Activated naive CD4-positive, alpha-beta T cell treated with anti-CD3 and anti-CD28 coated beads for 36 hours (primary cell): ENCODE data around the gene PEX10. TPM values are rescaled to one million over a fixed set of nuclear protein-coding genes. Genes with fewer than 3 reads are reported as not detected.

Experiments
- CTCF ChIA-PET: fragments of 350-600 bp; sonication (Branson Sonifier 250); formaldehyde crosslinking; loops from one replicate; lab custom pipeline; 2021; ENCODE audit warnings: antibody characterized with exemption; lab: Charles Lee
- DNase-seq: peaks from one replicate; pipeline ENCODE4 v3.0.0-alpha.2; 2020
- H3K27ac Mint-ChIP-seq: one replicate; pipeline ENCODE4 v1.8.0; 2021; ENCODE audit warnings: mild to moderate bottlenecking, mixed read lengths
- H3K27me3 Mint-ChIP-seq: one replicate; pipeline ENCODE4 v1.8.0; 2021; ENCODE audit warnings: low read depth, mixed read lengths
- H3K36me3 Mint-ChIP-seq: one replicate; pipeline ENCODE4 v1.8.0; 2021; ENCODE audit warnings: low read depth, mixed read lengths
- H3K4me1 Mint-ChIP-seq: one replicate; pipeline ENCODE4 v1.8.0; 2021; ENCODE audit warnings: low read depth, mixed read lengths
- H3K4me3 Mint-ChIP-seq: one replicate; pipeline ENCODE4 v1.8.0; 2021; ENCODE audit warnings: mild to moderate bottlenecking, moderate library complexity, mixed read lengths
- H3K9me3 Mint-ChIP-seq: one replicate; pipeline ENCODE4 v1.8.0; 2021; ENCODE audit warnings: mixed read lengths
- intact Hi-C: fragments of 100-400 bp; cut with micrococcal nuclease; formaldehyde crosslinking; loops from one replicate; pipeline ENCODE4 v1.15.1; 2023
- total RNA-seq, 2 experiments: library from RNA; stranded (reverse); gene quantifications; one replicate each; pipeline ENCODE4 v1.2.3, GENCODE V29; 2021

The PEX10 gene
- total RNA-seq, 2 experiments from 2014 or later = 8.6 to 9.1 TPM

DNA sequence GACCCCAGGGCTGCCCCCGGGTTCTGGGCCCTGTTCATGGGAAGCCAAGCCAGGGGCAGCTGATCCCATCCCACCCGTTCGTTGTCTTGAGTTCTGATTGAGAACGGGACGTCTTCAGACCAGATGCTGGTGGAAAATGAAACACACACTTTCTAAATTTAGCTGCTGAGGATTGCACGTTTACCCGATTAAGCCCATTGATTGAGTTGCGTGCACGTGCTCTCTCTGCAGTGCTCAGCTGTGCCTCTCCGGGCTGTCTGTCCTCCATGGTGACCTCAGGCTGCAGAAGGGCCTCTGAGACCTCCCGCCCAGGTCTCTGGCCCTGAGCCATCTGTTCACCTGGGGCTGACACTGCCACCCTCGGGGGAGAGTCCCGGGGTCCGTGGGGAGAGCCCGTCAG, 27.0 kb upstream of the PEX10 start:
- Mint-ChIP-seq H3K27me3 (no peaks in the 10 kb centered on the region), H3K9me3 (no peaks in the 10 kb centered on the region), H3K27ac (no peak overlapping the region), H3K4me3 (no peak overlapping the region), H3K36me3 (no peaks in the 10 kb centered on the region), H3K4me1 (no peaks in the 10 kb centered on the region)
- no peak for DNase-seq
- intact Hi-C loops = no loop called here
- CTCF ChIA-PET = no interaction called here

DNA sequence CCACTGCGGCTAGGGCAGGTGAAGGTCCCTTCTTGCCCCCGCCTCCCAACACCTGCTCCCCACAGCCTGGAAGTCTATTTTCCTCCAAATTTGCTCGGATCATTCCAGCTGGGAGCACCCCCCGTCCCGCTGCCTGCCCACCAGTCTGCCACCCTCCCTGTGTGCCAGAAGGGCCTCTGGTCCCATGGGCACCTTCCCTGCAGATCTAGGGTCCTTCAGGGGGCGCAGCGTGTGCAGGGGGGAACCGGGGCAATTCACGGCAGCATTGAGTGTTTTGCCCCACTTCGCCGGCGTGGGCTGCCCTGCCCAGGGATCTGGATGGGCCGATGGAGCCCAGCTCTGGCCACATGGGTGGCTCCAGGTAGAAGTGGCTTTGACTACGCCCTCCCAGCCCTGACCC, 26.3 kb upstream of the PEX10 start:
- Mint-ChIP-seq H3K27ac (no peak overlapping the region), H3K4me1 (no peaks in the 10 kb centered on the region), H3K27me3 (no peaks in the 10 kb centered on the region), H3K36me3 (no peaks in the 10 kb centered on the region), H3K9me3 (no peaks in the 10 kb centered on the region), H3K4me3 (no peak overlapping the region)
- CTCF ChIA-PET = no interaction called here
- intact Hi-C loops = no loop called here
- DNase-seq = no peak

DNA sequence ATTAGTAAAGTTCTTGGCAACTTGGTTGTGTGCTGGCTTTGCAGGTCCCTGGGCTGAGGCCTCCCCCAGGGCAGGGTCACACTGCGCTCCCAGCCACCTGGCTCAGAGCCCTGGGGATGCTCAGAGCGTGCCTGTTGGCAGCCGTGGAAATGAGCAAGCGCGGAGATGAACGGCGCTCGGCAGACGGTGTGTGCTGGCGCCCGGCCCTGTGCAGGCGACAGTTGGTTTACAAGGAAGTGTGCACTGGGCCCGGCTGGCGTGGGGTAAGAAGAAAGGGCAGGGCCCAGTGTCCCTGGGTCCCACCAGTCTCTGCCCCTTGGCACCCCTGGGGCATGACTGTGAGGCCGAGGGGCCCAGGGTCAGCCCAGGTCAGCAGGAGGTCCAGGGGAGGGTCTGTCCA, 25.7 kb upstream of the PEX10 start:
- no peaks in the 10 kb centered on the region for H3K9me3 Mint-ChIP-seq
- intact Hi-C loops = no loop called here
- H3K4me1 Mint-ChIP-seq = no peaks in the 10 kb centered on the region
- DNase-seq = no peak
- CTCF ChIA-PET = no interaction called here
- H3K27me3 Mint-ChIP-seq = no peaks in the 10 kb centered on the region
- no peak overlapping the region for H3K4me3 Mint-ChIP-seq
- H3K36me3 Mint-ChIP-seq = no peaks in the 10 kb centered on the region
- H3K27ac Mint-ChIP-seq = no peak overlapping the region

GRCh38 chr1:2437617-2438016, 25.3 kb upstream of the PEX10 start:
- CTCF ChIA-PET = no interaction called here
- H3K27ac Mint-ChIP-seq = no peak overlapping the region
- DNase-seq = no peak
- intact Hi-C loops = no loop called here
- H3K4me3 Mint-ChIP-seq = no peak overlapping the region
- no peaks in the 10 kb centered on the region for H3K4me1 Mint-ChIP-seq
- no peaks in the 10 kb centered on the region for H3K27me3 Mint-ChIP-seq
- H3K9me3 Mint-ChIP-seq = no peaks in the 10 kb centered on the region
- no peaks in the 10 kb centered on the region for H3K36me3 Mint-ChIP-seq

DNA sequence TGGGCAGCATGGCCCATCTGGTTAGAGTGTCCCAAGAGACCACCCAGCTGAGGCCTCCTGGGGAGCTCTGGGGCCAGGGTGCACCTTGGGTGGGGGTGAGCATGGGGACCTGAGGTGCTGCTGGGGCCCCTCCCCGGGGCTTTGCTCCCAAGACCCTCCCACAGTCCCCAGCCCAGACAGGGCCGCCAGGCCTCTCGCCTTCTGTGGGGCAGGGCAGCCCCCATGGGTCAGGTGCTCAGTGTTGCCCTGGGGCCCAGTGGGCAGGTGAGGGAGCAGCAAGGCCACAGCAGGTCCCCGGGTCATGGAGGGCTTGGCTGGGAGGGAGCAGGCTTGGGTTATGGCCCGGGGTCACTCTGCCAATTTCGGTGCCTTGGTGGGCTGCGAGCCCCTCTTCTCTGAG, 24.5 kb upstream of the PEX10 start:
- CTCF ChIA-PET = no interaction called here
- no peak for DNase-seq
- Mint-ChIP-seq H3K27ac (no peak overlapping the region), H3K4me1 (no peaks in the 10 kb centered on the region), H3K9me3 (no peaks in the 10 kb centered on the region), H3K4me3 (no peak overlapping the region), H3K27me3 (no peaks in the 10 kb centered on the region), H3K36me3 (no peaks in the 10 kb centered on the region)
- intact Hi-C loops = no loop called here

DNA sequence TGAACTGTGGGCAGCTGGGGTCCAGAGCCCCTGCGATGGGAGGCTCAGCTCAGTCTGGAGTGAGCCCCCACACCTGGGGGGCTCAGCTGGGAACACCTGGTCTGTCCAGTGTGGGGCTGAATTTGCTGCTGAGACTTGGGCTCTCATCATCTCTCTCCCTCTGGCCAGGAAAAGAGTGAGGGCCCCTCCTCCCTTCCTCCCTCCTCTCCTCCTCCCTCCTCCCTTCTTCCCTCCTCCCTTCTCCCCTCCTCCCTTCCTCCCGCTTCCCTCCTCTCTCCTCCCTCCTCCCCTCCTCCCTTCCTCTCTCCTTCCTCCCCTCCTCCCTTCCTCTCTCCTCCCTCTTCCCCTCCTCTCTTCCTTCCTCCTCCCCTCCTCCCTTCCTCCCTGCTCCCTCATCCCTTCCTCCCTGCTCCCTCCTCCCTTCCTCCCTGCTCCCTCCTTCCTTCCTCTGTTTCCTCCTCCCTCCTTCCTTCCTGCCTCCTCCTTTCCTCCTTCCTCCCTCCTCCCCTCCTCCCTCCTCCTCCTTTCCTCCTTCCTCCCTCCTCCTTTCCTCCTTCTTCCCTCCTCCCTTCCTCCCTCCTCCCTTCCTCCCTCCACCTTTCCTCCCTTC, 23.5 kb upstream of the PEX10 start:
- CTCF ChIA-PET = no interaction called here
- DNase-seq = no peak
- no peaks in the 10 kb centered on the region for H3K9me3 Mint-ChIP-seq
- no peak overlapping the region for H3K4me3 Mint-ChIP-seq
- intact Hi-C loops = no loop called here
- no peak overlapping the region for H3K27ac Mint-ChIP-seq
- no peaks in the 10 kb centered on the region for H3K27me3 Mint-ChIP-seq
- no peaks in the 10 kb centered on the region for H3K36me3 Mint-ChIP-seq
- H3K4me1 Mint-ChIP-seq = no peaks in the 10 kb centered on the region

- Mint-ChIP-seq H3K27me3 (no peaks in the 10 kb centered on the region), H3K27ac (no peak overlapping the region), H3K4me3 (no peak overlapping the region), H3K36me3 (no peaks in the 10 kb centered on the region), H3K4me1 (no peaks in the 10 kb centered on the region), H3K9me3 (peaks cover 1% of the 10 kb centered on the region)
- intact Hi-C loops = no loop called here
- no peak for DNase-seq
- CTCF ChIA-PET = no interaction called here
Observed at GRCh38 chr1:2435091-2435490, 22.7 kb upstream of the PEX10 start.

DNA sequence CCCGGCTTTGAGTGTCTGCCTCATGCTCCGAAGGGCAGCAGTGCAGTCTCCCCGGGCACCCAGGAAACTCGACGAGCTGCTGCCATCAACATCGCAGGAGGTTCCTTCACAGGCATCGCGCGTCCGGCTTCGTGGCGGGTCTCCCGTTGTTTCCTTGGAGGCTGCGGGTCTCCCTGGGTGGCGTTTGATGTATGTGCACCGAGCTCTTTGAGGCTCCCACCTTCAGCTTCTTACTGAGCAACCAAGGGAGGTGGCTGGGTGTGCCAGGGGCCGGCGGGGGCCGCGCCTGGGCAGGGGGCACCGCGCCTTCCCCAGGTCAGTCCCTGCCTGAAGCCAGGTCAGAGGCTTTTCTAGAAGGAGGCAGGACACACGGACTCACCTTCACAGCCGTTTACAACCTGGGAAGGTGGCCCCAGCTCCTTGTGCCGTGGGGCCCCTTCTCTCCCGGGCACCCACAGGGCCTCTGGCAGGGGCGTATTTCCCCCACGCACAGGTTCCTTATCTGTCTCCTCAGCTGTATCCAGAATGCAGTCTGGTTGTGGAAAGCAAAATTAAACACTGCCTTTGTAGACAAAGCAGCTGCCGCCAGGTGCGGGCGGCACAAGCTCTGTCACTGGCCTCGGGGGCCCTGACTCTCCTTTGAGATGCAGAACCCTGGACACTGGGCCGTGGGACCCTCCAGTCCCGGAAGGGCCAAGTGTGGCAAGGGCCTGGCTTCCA, 21.7 kb upstream of the PEX10 start:
- H3K4me1 Mint-ChIP-seq = no peaks in the 10 kb centered on the region
- intact Hi-C loops = no loop called here
- CTCF ChIA-PET = no interaction called here
- H3K36me3 Mint-ChIP-seq = no peaks in the 10 kb centered on the region
- no peak overlapping the region for H3K27ac Mint-ChIP-seq
- DNase-seq = no peak
- H3K9me3 Mint-ChIP-seq = peaks cover 4% of the 10 kb centered on the region
- H3K27me3 Mint-ChIP-seq = no peaks in the 10 kb centered on the region
- no peak overlapping the region for H3K4me3 Mint-ChIP-seq

GRCh38 chr1:2433196-2433595, 20.8 kb upstream of the PEX10 start:
- DNase-seq = no peak
- CTCF ChIA-PET = no interaction called here
- Mint-ChIP-seq H3K27me3 (no peaks in the 10 kb centered on the region), H3K27ac (no peak overlapping the region), H3K4me3 (no peak overlapping the region), H3K4me1 (no peaks in the 10 kb centered on the region), H3K9me3 (peaks cover 4% of the 10 kb centered on the region), H3K36me3 (no peaks in the 10 kb centered on the region)
- intact Hi-C loops = no loop called here

GRCh38 chr1:2432441-2432844, 20.1 kb upstream of the PEX10 start:
- CTCF ChIA-PET = no interaction called here
- H3K9me3 Mint-ChIP-seq = peaks cover 4% of the 10 kb centered on the region

DNA sequence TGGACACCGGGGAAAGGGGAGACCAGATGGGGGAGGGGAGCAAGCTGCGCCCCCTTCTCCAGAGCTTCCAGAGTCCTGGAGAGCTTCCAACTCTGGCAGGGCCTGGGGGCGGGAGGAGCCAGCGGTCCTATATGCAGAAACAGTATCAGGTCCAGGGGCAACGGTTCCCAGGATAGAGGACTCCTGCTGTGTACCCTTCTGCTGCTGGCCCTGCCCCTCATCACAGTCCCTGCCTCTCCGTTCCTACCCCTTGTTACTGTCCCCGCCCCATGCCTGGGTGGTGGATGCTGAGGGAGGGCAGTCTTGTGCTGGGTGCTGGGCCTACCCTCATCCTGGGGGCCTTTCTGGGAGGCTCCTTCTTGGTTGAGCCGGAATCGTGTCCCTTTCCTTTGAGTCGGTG, 19.2 kb upstream of the PEX10 start:
- no peaks in the 10 kb centered on the region for H3K4me1 Mint-ChIP-seq
- H3K27ac Mint-ChIP-seq = no peak overlapping the region
- H3K27me3 Mint-ChIP-seq = no peaks in the 10 kb centered on the region
- CTCF ChIA-PET = no interaction called here
- no peak for DNase-seq
- H3K9me3 Mint-ChIP-seq = peaks cover 4% of the 10 kb centered on the region
- no peak overlapping the region for H3K4me3 Mint-ChIP-seq
- H3K36me3 Mint-ChIP-seq = no peaks in the 10 kb centered on the region
- intact Hi-C loops = no loop called here

More at GRCh38 chr1:2432441-2432844, 20.1 kb upstream of the PEX10 start:
- H3K4me3 Mint-ChIP-seq = no peak overlapping the region
- intact Hi-C loops = no loop called here
- H3K27me3 Mint-ChIP-seq = no peaks in the 10 kb centered on the region
- no peaks in the 10 kb centered on the region for H3K36me3 Mint-ChIP-seq
- no peak overlapping the region for H3K27ac Mint-ChIP-seq
- DNase-seq = no peak
- no peaks in the 10 kb centered on the region for H3K4me1 Mint-ChIP-seq

GRCh38 chr1:2431103-2431502, 18.7 kb upstream of the PEX10 start:
- no peaks in the 10 kb centered on the region for H3K4me1 Mint-ChIP-seq

DNA sequence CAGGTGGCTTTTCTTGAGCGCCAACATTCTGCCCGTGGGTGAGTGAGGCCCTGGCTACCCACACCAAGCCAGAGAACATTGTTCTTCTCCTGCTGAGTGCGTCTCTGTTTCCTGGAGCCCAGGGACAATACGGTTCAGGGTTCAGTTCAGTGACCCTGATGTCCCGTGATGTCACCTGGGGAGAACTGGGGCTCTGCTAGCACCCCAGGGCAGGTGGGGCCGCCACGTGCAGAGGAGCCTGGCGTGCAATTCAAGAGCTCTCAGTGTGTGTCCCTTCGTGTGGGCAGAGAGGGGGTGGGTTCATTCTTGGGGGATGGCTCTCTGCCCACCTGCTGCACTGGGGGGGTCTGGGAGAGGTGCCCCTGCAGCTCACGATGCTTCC, 18.2 kb upstream of the PEX10 start:
- DNase-seq = no peak
- Mint-ChIP-seq H3K27ac (no peak overlapping the region), H3K9me3 (peaks cover 4% of the 10 kb centered on the region), H3K27me3 (no peaks in the 10 kb centered on the region), H3K36me3 (no peaks in the 10 kb centered on the region), H3K4me3 (no peak overlapping the region), H3K4me1 (no peaks in the 10 kb centered on the region)
- CTCF ChIA-PET = interaction anchor here (1.3 kb wide), 1 partner anchor 10 kb away, joined by 3 read pairs; no protein-coding TSS in a partner anchor
- intact Hi-C loops = no loop called here

More at GRCh38 chr1:2431103-2431502, 18.7 kb upstream of the PEX10 start:
- CTCF ChIA-PET = no interaction called here
- no peaks in the 10 kb centered on the region for H3K36me3 Mint-ChIP-seq
- no peak overlapping the region for H3K27ac Mint-ChIP-seq
- no peak for DNase-seq
- intact Hi-C loops = no loop called here
- H3K27me3 Mint-ChIP-seq = no peaks in the 10 kb centered on the region
- H3K4me3 Mint-ChIP-seq = no peak overlapping the region
- peaks cover 4% of the 10 kb centered on the region for H3K9me3 Mint-ChIP-seq
